Activated T-helper 1 cell treated with anti-CD3 and anti-CD28 coated beads, Interleukin-2, amount 50 U/mL, for 16 hours (primary cell): ENCODE measurements around the gene RBM38.

Experiments used
- DNase-seq, 2 donors: peaks; one replicate each; pipeline ENCODE4 v3.0.0-alpha.2; 2020; ENCODE audit warnings: low read depth in 1 of 2, low spot score in 1 of 2

RBM38 gene

GRCh38 chr20:57391439-57392301, 474 bp downstream of the RBM38 start:
- no peak for DNase-seq

GRCh38 chr20:57392512-57393271, 1.5 kb downstream of the RBM38 start:
- peak; percentile 65 to 73 for DNase-seq

DNA sequence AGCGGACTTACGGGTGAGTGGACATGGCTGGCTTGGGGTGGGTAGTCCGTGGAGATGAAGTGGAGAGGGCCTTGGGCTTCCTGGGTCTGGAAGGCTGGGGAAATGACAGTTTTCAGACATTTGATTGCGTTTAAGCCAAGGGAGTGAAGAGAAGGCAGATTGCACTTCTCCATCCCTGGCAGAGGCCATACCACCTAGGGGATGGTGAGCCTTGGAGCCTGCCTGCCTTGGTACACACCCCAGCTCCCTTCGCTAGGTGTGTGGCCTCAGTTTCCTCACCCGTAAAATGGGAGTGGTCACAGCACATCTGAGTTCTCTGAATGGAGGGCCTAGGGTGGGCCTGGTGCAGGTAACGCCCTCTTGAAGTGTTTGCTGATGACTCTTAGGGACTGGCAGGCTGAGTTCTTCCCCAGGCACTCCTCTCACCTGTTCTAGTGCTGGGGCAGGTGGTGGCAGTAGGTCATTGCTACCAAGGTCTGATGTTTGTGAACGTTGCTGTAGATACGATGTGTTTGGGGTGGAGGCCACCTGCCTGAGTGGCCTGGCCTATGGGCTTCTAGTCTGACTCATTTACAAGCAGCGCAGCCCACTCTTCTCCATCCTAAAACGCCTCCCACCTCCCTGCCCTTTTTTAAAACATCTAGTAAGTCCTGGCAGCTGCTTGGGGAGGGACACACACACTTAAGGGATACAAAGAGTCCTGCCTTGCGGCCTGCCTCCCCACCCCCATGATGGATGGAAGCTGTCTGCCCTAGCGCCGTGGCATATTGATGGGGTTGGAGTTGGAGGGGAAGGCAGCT, 2.3 kb downstream of the RBM38 start:
- no peak for DNase-seq

GRCh38 chr20:57394121-57395082, 3.2 kb downstream of the RBM38 start:
- DNase-seq, result no peak

- DNase-seq, result no peak
These were observed 4.1 kb downstream of the RBM38 start for GRCh38 chr20:57395111-57395966.

DNA sequence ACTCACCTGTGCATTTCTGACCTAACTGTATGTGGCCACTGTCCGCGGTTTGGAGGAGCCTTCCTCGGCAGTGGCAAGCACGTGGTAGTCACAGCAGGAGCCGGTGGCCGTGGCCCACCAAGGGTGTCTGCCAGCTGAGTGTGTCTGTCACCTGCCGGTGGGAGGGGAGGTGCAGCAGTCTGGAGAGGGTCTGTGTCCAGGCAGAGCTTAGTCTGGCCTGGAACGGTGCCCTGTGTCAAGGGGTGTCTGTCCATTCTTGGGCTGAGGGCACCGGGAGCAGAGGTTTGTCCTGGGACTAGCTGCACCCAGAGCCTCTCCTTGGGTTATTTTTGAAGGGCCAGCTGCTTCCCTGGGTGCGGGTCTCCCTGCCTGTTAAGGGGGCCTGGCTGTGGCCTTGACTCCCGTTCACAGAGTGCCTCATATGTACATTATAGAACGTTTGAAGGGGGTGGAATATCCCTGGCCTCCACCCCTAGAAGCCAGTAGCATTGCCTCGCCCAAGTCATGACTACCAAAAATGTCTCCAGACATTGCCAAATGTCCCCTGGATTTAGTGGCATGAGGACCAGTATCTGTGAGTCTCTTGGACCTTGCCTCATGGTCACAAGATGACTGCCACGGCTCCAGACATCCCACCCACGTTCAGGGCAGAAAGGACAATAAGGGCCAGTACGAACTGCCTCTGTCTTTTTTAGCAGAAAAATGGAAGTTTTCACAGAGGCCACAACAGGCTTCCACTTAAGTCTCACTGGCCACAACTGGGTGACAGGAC, 5.2 kb downstream of the RBM38 start:
- no peak for DNase-seq

DNA sequence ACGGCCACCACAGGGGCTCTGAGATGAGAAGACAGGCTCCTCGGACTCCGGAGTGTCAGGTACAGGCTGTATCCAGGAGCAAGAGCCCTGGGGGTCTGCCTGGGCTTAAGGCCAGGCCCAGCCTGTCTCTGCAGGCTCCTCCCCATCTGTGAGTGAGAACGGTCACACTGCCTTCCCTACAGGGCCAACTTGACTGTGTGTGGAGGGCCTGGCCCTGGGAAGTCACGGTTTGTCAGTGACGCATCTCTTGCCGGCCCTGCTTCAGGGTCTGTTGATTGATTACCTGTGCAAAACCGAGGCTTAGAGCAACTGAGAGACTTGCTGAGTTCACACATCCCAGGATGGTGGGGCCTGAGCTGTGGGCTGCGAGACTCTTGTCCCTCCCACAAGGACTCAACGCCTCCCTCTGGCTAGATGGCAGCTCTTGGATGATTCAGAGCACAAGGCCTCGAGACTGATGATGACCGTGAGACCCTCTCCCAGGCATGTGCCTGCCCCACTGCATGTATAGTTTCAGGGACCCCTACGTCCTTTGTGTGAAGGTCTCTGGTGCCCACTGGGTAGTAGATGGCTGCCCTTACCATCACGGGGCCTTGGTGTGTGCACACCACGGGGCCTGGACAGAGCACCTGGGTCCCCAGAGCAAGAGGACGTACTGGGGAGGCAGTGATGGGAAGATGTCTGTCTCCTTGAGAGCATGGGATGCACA, 5.9 kb downstream of the RBM38 start:
- no peak for DNase-seq

DNA sequence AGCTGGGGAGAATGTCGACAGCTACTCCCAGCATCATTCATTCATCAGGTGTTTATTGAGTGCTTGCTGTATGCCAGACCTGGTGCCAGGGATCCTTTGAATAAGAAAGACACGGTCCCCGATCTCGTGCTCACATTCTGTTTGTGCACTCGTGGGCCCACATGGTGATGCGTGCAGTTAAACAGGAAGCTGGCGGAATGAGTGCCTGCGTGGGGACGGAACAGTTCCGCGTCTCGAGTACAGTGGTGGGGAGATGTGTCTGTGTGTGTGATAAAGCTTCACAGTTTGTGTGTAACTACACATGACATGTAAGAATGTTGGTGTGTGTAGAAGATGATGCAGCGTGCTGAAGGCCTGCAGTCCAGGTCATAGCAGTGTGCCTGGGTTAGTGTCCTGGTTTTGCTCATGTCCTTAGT, 6.5 kb downstream of the RBM38 start:
- DNase-seq, result peak; percentile 35 to 49

GRCh38 chr20:57398231-57398821, 7.1 kb downstream of the RBM38 start:
- peak; percentile 82 for DNase-seq

GRCh38 chr20:57398901-57399535, 7.8 kb downstream of the RBM38 start:
- DNase-seq, result no peak

DNA sequence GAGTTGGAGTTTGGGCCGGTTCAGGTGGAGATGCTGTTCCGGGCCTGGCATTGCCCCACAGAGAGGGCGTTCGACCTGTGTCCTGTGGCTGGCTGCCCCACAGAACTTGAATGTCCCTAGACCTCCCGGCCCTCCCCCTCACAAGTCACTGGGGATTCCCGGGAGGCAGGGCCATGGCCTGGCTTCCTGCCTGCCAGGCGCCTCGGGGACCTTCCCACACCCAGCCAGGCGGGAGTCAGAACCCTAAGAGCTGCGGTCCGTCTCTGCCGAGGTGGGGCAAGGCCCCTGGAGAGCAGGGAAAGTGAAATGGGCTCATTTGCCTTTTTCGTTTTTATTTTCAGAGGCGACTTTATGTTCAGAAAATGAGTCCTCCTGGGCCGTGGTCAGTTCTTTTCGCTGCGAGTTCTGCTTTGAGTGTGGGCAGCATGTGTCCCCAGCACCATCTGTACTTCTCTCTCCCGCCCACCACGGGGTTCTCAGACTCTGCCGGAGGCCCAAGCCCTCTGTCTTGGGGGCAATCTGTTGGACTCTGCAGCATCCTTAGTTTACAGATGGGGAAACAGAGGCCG, 8.5 kb downstream of the RBM38 start:
- DNase-seq, result peak in 1 of 2 donors; percentile 41

DNA sequence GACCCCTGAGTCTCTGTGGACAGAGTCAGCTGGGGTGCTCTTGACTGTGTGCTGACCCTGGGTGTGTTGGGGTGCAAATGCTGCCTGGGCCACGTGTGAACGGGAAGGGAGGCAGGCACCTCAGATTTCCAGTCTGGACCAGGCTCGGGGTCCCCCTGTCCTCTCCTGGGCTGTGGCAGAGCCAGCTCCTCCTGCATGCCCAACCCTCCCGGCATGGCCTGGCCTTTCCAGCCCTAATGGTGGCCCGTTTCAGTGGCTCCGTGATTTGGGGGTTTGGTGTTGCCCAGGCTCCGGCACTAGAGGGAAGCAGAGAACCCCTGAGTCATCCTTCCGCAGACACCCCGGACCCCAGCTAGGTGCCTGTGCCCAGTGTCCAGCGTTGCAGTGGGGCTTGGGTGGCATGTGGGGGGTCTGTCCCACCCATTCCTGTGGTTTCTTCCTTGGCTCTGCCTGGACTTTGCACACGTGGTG, 9.1 kb downstream of the RBM38 start:
- DNase-seq, result no peak

DNA sequence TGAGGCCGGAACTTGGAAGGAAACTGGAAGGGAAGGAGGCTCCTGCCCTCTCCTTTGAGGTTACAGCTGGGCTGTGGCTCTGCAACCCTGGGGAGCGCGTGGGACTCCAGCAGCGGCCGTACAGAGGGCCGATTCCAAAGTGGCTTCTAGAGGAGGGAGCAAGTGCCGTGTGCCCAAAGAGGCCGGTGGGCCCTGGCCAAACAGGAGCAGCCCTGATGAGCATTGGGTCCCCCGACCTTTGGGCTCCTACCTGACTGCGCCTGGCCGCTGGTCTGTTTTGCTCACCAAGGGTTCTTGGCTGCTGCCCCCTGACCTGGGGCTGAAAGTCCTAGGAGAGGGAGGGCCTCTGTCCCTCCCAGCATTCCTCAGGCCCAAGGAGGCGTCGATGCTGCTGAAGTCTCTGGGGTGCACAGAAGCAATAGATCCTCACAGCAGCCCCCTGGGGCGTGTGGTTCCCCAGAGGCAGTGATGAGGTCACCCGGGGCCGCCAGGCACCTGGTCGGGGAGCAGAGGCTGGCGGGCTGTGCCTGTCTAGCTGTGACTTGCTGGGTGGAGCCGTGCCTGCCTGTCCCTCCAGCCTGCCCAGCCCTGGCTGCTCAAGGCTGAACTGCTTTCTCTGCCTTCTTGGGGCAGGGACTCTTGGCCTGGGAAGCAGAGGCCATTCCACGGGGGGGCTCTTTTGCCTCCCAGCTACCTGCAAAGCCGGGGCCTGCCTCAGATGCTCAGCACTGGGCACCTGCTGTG, 9.8 kb downstream of the RBM38 start:
- DNase-seq, result no peak

- no peak for DNase-seq
These were observed 10.3 kb downstream of the RBM38 start for GRCh38 chr20:57401565-57401918.

- no peak for DNase-seq
These were observed 11.3 kb downstream of the RBM38 start for GRCh38 chr20:57402206-57403125.
